H9 (cell line): ENCODE data around the gene B3GLCT. TPM values are rescaled to one million over a fixed set of nuclear protein-coding genes. Genes with fewer than 3 reads are reported as not detected.

Source experiments
- DNase-seq: peaks from one replicate; pipeline ENCODE4 v3.0.0-alpha.2; 2017
- H2AFZ ChIP-seq: one replicate; pipeline ENCODE4 v1.6.1; 2013; ENCODE audit warnings: mild to moderate bottlenecking, low read length, control low read depth, moderate library complexity
- H2AK5ac ChIP-seq: 2 replicates; pipeline ENCODE4 v1.6.1; 2013; ENCODE audit warnings: low read length, control low read depth, mixed read lengths; ENCODE audit not compliant: insufficient read length
- H2BK120ac ChIP-seq: one replicate; pipeline ENCODE4 v1.6.1; 2013; ENCODE audit warnings: low read depth, mild to moderate bottlenecking, low read length, control low read depth, inconsistent platforms; ENCODE audit not compliant: poor library complexity, severe bottlenecking
- H2BK12ac ChIP-seq: 2 replicates; pipeline ENCODE4 v1.6.1; 2013; ENCODE audit warnings: low read length, control low read depth, mixed read lengths, low read depth; ENCODE audit not compliant: insufficient read length
- H2BK15ac ChIP-seq: 2 replicates; pipeline ENCODE4 v1.6.1; 2013; ENCODE audit warnings: low read depth, low read length, control low read depth
- H2BK20ac ChIP-seq: one replicate; pipeline ENCODE4 v1.6.1; 2013; ENCODE audit warnings: low read depth, mild to moderate bottlenecking, low read length, control low read depth, inconsistent platforms; ENCODE audit not compliant: poor library complexity, severe bottlenecking
- H2BK5ac ChIP-seq: 2 replicates; pipeline ENCODE4 v1.6.1; 2013; ENCODE audit warnings: low read length, control low read depth, mixed read lengths; ENCODE audit not compliant: insufficient read length
- H3K14ac ChIP-seq: 2 replicates; pipeline ENCODE4 v1.6.1; 2013; ENCODE audit warnings: low read length, control low read depth; ENCODE audit not compliant: insufficient read depth
- H3K18ac ChIP-seq: 2 replicates; pipeline ENCODE4 v1.6.1; 2013; ENCODE audit warnings: low read depth, mild to moderate bottlenecking, mixed read lengths, low read length, control low read depth; ENCODE audit not compliant: insufficient read length
- H3K23ac ChIP-seq: 2 replicates; pipeline ENCODE4 v1.6.1; 2013; ENCODE audit warnings: low read length, control low read depth, mixed read lengths, low read depth; ENCODE audit not compliant: insufficient read length
- H3K23me2 ChIP-seq: 2 replicates; pipeline ENCODE4 v1.6.1; 2013; ENCODE audit warnings: low read depth, mild to moderate bottlenecking, mixed read lengths, low read length, control low read depth; ENCODE audit not compliant: insufficient read length, poor library complexity, severe bottlenecking
- H3K27ac ChIP-seq: 2 replicates; pipeline ENCODE4 v1.5.1; 2013; ENCODE audit warnings: low read length, control low read depth, mixed read lengths, low read depth; ENCODE audit not compliant: insufficient read length
- H3K27me3 ChIP-seq: 2 replicates; pipeline ENCODE4 v1.6.1; 2013; ENCODE audit warnings: low read length, control low read depth, inconsistent platforms; ENCODE audit not compliant: insufficient read depth
- H3K4ac ChIP-seq: 2 replicates; pipeline ENCODE4 v1.6.1; 2013; ENCODE audit warnings: low read depth, mild to moderate bottlenecking, control low read depth, inconsistent platforms, low read length, moderate library complexity
- H3K4me1 ChIP-seq: 2 replicates; pipeline ENCODE4 v1.6.1; 2013; ENCODE audit warnings: low read length, control low read depth, inconsistent platforms; ENCODE audit not compliant: insufficient read depth
- H3K4me2 ChIP-seq: 2 replicates; pipeline ENCODE4 v1.6.1; 2013; ENCODE audit warnings: low read length, control low read depth, mixed read lengths; ENCODE audit not compliant: insufficient read length, insufficient read depth
- H3K56ac ChIP-seq: 2 replicates; pipeline ENCODE4 v1.6.1; 2013; ENCODE audit warnings: low read depth, mild to moderate bottlenecking, mixed read lengths, low read length, control low read depth; ENCODE audit not compliant: insufficient read length
- H3K79me1 ChIP-seq: 2 replicates; pipeline ENCODE4 v1.6.1; 2013; ENCODE audit warnings: low read depth, mild to moderate bottlenecking, moderate library complexity, low read length, control low read depth, inconsistent platforms; ENCODE audit not compliant: insufficient read depth, poor library complexity, severe bottlenecking
- H3K79me2 ChIP-seq: 2 replicates; pipeline ENCODE4 v1.6.1; 2013; ENCODE audit warnings: low read length, control low read depth, inconsistent platforms; ENCODE audit not compliant: insufficient read depth
- H3K9ac ChIP-seq: 2 replicates; pipeline ENCODE4 v1.6.1; 2013; ENCODE audit warnings: low read length, control low read depth, mixed read lengths; ENCODE audit not compliant: insufficient read length; ENCODE audit errors: extremely low read depth
- H3K9me3 ChIP-seq: one replicate; pipeline ENCODE4 v1.6.1; 2013; ENCODE audit warnings: low read depth, low read length, inconsistent platforms; ENCODE audit not compliant: control insufficient read depth
- H3T11ph ChIP-seq: one replicate; pipeline ENCODE4 v1.6.1; 2013; ENCODE audit warnings: mild to moderate bottlenecking, low read length, control low read depth, inconsistent platforms
- H4K20me1 ChIP-seq: one replicate; pipeline ENCODE4 v1.6.1; 2013; ENCODE audit not compliant: control insufficient read depth, insufficient read length, insufficient read depth
- H4K5ac ChIP-seq: 2 replicates; pipeline ENCODE4 v1.6.1; 2013; ENCODE audit warnings: low read depth, mild to moderate bottlenecking, mixed read lengths, low read length, control low read depth; ENCODE audit not compliant: insufficient read length
- H4K8ac ChIP-seq: replicated peaks from 2 replicates; pipeline ENCODE4 v1.6.1; 2013; ENCODE audit warnings: low read length, control low read depth, mixed read lengths, low read depth; ENCODE audit not compliant: insufficient read length
- H4K91ac ChIP-seq: 2 replicates; pipeline ENCODE4 v1.6.1; 2013; ENCODE audit warnings: low read depth, mild to moderate bottlenecking, moderate library complexity, mixed read lengths, low read length, control low read depth; ENCODE audit not compliant: insufficient read length
- H3K27ac Mint-ChIP-seq, 3 experiments: 2 replicates in 2 of 3; 3 replicates in 1 of 3; pipeline ENCODE4 v1.8.0; 2020 to 2021; ENCODE audit warnings: mixed read lengths in 3 of 3, mild to moderate bottlenecking in 1 of 3, moderate library complexity in 1 of 3
- H3K27me3 Mint-ChIP-seq: 2 replicates; pipeline ENCODE4 v1.8.0; 2021; ENCODE audit warnings: low read depth, mild to moderate bottlenecking, moderate library complexity, mixed read lengths
- H3K36me3 Mint-ChIP-seq, 3 experiments: 2 replicates in 2 of 3; 3 replicates in 1 of 3; pipeline ENCODE4 v1.8.0; 2020 to 2021; ENCODE audit warnings: low read depth in 3 of 3, mixed read lengths in 3 of 3; ENCODE audit not compliant: insufficient read depth in 1 of 3
- H3K4me1 Mint-ChIP-seq, 2 experiments: 2 replicates each; pipeline ENCODE4 v1.8.0; 2020; ENCODE audit warnings: mixed read lengths in 2 of 2
- H3K4me3 Mint-ChIP-seq, 2 experiments: 2 replicates in 1 of 2; 3 replicates in 1 of 2; pipeline ENCODE4 v1.8.0; 2020 to 2021; ENCODE audit warnings: mild to moderate bottlenecking in 2 of 2, mixed read lengths in 2 of 2, moderate library complexity in 1 of 2
- H3K9me3 Mint-ChIP-seq, 2 experiments: 2 replicates in 1 of 2; 3 replicates in 1 of 2; pipeline ENCODE4 v1.8.0; 2020; ENCODE audit warnings: mild to moderate bottlenecking in 2 of 2, mixed read lengths in 2 of 2, moderate library complexity in 1 of 2
- WGBS: extraction: QIAGEN DNeasy Blood & Tissue Kit; methylation state at CpG from one replicate; pipeline ENCODE4 v1.1.7; 2013; ENCODE audit warnings: missing lambda C conversion rate, low lambda C conversion rate, mixed read lengths; ENCODE audit not compliant: insufficient read length; ENCODE audit errors: extremely low coverage; 5-methylcytosine and 5-hydroxymethylcytosine counted together
- total RNA-seq: library from RNA; stranded (reverse); gene quantifications from 2 replicates; pipeline ENCODE4 v1.2.1, GENCODE V29; 2021
- TF ChIP-seq, protein P1 (sequence below): fragments of 200-600 bp; sonication (generic); conservative IDR thresholded peaks from 3 replicates; pipeline ENCODE4 v1.8.0; 2021; ENCODE audit warnings: antibody characterized with exemption, mild to moderate bottlenecking

B3GLCT gene
- total RNA-seq, 1 experiment from 2014 or later, result 5.4 TPM

DNA sequence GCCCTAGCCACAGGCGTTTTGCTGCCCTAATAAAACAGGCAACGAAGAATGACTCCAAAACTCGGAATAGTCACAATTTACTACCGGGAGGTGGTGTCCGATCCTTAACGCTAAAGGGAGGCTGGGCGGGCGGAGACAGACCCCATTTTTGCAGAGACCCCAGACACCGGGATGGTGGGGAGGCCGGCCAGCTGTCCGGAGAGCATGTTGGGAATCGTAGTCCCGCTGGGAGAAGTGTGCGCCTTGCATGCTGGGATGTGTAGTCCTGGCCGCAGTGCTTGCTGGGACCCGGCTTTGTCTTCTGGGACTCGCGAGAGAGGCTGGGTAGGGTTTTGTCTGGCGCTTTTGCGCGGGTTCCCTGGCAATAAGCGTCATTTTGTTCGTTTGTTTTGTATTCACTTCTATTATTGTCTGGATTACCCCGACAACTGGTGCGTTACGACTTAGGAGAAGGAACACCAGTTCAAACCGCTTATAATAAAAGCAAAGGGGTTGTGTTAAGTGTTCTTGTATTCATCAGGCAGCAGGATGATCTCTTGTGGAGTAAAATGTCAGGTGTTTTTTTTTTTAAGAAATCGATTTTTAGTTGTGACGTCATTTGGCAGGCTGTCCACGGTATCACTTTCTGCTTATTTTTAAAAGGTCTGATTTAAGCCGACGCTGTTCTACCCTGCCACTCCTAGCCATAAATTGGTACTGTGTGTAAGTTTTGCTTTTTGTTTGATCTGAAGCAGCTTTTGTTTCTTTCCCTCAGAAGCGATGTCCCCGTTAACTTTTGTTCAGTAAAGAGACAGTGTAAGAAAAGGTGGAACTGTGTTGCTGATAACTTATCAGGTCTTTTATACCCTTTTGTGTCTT, 37.4 kb upstream of the B3GLCT start:
- H2BK5ac ChIP-seq, result no peak overlapping the region
- no peak overlapping the region for H3T11ph ChIP-seq
- peak; percentile 98 for DNase-seq
- no peak overlapping the region for H3K27ac ChIP-seq
- H4K5ac ChIP-seq, result no peak overlapping the region
- H3K4me1 ChIP-seq, result no peaks in the 10 kb centered on the region
- H3K79me1 ChIP-seq, result no peaks in the 10 kb centered on the region
- H3K9me3 ChIP-seq, result no peaks in the 10 kb centered on the region
- no peak overlapping the region for H2BK12ac ChIP-seq
- Mint-ChIP-seq H3K9me3 (no peaks in the 10 kb centered on the region), H3K27me3 (no peaks in the 10 kb centered on the region), H3K4me1 (peaks cover 21 to 25% of the 10 kb centered on the region in 2 experiments), H3K36me3 (peaks cover 3 to 14% (median 4%) of the 10 kb centered on the region in 3 experiments; a peak in 5 of 7 replicates), H3K27ac (peak overlapping the region; percentile 44 to 98 (median 91)), H3K4me3 (peak overlapping the region; percentile 93 to 94)
- no peak overlapping the region for H2AK5ac ChIP-seq
- no CpG with 5 or more reads among the region's 34 CpGs for WGBS
- no peak overlapping the region for H3K56ac ChIP-seq
- H3K4ac ChIP-seq, result no peak overlapping the region
- H2AFZ ChIP-seq, result peak overlapping the region; percentile 100
- H4K20me1 ChIP-seq, result no peaks in the 10 kb centered on the region
- TF ChIP-seq, protein P1, sequence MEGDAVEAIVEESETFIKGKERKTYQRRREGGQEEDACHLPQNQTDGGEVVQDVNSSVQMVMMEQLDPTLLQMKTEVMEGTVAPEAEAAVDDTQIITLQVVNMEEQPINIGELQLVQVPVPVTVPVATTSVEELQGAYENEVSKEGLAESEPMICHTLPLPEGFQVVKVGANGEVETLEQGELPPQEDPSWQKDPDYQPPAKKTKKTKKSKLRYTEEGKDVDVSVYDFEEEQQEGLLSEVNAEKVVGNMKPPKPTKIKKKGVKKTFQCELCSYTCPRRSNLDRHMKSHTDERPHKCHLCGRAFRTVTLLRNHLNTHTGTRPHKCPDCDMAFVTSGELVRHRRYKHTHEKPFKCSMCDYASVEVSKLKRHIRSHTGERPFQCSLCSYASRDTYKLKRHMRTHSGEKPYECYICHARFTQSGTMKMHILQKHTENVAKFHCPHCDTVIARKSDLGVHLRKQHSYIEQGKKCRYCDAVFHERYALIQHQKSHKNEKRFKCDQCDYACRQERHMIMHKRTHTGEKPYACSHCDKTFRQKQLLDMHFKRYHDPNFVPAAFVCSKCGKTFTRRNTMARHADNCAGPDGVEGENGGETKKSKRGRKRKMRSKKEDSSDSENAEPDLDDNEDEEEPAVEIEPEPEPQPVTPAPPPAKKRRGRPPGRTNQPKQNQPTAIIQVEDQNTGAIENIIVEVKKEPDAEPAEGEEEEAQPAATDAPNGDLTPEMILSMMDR, result no peak
- no peak overlapping the region for H3K23ac ChIP-seq
- peak overlapping the region; percentile 95 for H3K9ac ChIP-seq
- peak overlapping the region; percentile 72 for H3K18ac ChIP-seq
- H2BK120ac ChIP-seq, result no peak overlapping the region
- H3K23me2 ChIP-seq, result no peaks in the 10 kb centered on the region
- peaks cover 14% of the 10 kb centered on the region; the same call in 1 of the 2 replicates for H3K79me2 ChIP-seq
- H3K4me2 ChIP-seq, result peak overlapping the region; percentile 58
- H3K27me3 ChIP-seq, result no peaks in the 10 kb centered on the region
- no peak overlapping the region for H4K8ac ChIP-seq
- H4K91ac ChIP-seq, result no peak overlapping the region
- H2BK20ac ChIP-seq, result no peak overlapping the region
- H2BK15ac ChIP-seq, result no peak overlapping the region
- no peak overlapping the region for H3K14ac ChIP-seq
